SJCRH30 (cell line): Measurements from ENCODE around the gene KCNJ16. TPM values are rescaled to one million over a fixed set of nuclear protein-coding genes. Genes with fewer than 3 reads are reported as not detected.

Source experiments
- DNase-seq, 2 experiments: peaks; one replicate each; pipeline ENCODE4 v3.0.0-alpha.2; 2015 to 2020
- H3K27ac ChIP-seq: fragments of 250-450 bp; sonication (Bioruptor Pico); 2 replicates; pipeline ENCODE4 v1.5.1; 2020; ENCODE audit warnings: mild to moderate bottlenecking, moderate library complexity
- H3K27me3 ChIP-seq: fragments of 250-450 bp; sonication (Bioruptor Pico); 2 replicates; pipeline ENCODE4 v1.5.1; 2020; ENCODE audit warnings: mild to moderate bottlenecking, moderate library complexity
- H3K36me3 ChIP-seq: fragments of 250-450 bp; sonication (Bioruptor Pico); 2 replicates; pipeline ENCODE4 v1.5.1; 2020; ENCODE audit warnings: mild to moderate bottlenecking, moderate library complexity
- H3K4me1 ChIP-seq: fragments of 250-450 bp; sonication (Bioruptor Pico); 2 replicates; pipeline ENCODE4 v1.5.1; 2020; ENCODE audit warnings: mild to moderate bottlenecking, moderate library complexity
- H3K4me3 ChIP-seq: fragments of 250-450 bp; sonication (Bioruptor Pico); 2 replicates; pipeline ENCODE4 v1.5.1; 2020; ENCODE audit warnings: mild to moderate bottlenecking, moderate library complexity
- H3K9me3 ChIP-seq: fragments of 250-450 bp; sonication (Bioruptor Pico); replicated peaks from 2 replicates; pipeline ENCODE4 v1.5.1; 2020; ENCODE audit warnings: mild to moderate bottlenecking, moderate library complexity
- total RNA-seq: library from RNA; depleted of rRNA; stranded (reverse); fragments of >200 nt; shearing (Covaris generic); gene quantifications from 2 replicates; pipeline ENCODE4 v1.2.3, GENCODE V29; 2014

KCNJ16 gene
- total RNA-seq, 1 experiment from 2014 or later = not detected

DNA sequence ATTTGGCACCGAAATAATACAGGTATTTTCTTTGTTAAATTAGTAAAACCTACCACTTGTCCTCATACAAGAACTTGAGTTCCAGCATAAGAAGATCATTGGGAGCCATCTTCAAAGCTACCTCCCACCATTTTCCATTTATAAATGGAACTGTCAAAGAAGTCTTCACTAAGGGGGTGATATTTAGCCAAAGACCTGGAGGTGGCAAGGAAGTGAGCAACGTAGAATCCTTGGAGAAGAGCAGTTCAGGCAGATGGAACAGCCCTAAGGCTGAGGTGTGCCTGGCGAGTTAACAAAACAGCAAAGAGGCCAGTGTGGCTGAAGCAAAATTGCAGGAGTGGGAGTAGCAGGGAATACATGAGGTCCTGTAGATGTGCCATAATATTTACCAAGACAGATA is 1.8 kb downstream of the KCNJ16 start:
- H3K4me3 ChIP-seq = no peak overlapping the region
- no peaks in the 10 kb centered on the region for H3K36me3 ChIP-seq
- H3K27me3 ChIP-seq = no peaks in the 10 kb centered on the region
- no peaks in the 10 kb centered on the region for H3K9me3 ChIP-seq
- H3K4me1 ChIP-seq = no peaks in the 10 kb centered on the region
- DNase-seq = no peak
- no peak overlapping the region for H3K27ac ChIP-seq

- H3K27me3 ChIP-seq = no peaks in the 10 kb centered on the region
- no peaks in the 10 kb centered on the region for H3K4me1 ChIP-seq
- H3K9me3 ChIP-seq = no peaks in the 10 kb centered on the region
- no peak overlapping the region for H3K27ac ChIP-seq
- no peak for DNase-seq
- H3K4me3 ChIP-seq = no peak overlapping the region
- H3K36me3 ChIP-seq = no peaks in the 10 kb centered on the region
These were observed 3.5 kb downstream of the KCNJ16 start for GRCh38 chr17:70078549-70078948.

DNA sequence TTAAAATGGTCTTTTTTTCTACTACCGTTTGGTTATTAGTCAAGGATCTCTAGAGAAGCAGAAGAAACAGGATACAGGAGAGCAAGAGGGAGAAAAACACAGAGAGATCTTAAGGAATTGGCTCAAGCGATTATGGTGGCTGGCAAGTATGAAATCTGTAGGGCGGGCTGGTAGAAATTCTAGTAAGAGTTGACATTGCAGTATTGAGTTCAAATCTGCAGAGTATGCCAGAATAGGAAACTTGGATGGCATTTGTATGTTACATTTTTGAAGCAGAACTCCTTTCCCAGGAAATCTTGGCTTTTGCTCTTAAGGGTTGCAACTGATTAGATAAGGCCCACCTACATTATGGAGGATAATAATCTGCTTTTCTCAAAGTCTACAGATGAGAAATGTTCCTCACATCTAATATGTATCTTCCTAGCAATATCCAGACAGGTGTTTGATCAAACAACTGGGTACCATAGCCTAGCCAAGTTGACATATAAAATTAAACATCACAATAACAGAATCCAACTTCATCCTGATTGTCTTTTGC is 4.0 kb downstream of the KCNJ16 start:
- H3K4me1 ChIP-seq = no peaks in the 10 kb centered on the region
- no peaks in the 10 kb centered on the region for H3K27me3 ChIP-seq
- DNase-seq = no peak
- H3K27ac ChIP-seq = no peak overlapping the region
- H3K4me3 ChIP-seq = no peak overlapping the region
- no peaks in the 10 kb centered on the region for H3K36me3 ChIP-seq
- no peaks in the 10 kb centered on the region for H3K9me3 ChIP-seq

DNA sequence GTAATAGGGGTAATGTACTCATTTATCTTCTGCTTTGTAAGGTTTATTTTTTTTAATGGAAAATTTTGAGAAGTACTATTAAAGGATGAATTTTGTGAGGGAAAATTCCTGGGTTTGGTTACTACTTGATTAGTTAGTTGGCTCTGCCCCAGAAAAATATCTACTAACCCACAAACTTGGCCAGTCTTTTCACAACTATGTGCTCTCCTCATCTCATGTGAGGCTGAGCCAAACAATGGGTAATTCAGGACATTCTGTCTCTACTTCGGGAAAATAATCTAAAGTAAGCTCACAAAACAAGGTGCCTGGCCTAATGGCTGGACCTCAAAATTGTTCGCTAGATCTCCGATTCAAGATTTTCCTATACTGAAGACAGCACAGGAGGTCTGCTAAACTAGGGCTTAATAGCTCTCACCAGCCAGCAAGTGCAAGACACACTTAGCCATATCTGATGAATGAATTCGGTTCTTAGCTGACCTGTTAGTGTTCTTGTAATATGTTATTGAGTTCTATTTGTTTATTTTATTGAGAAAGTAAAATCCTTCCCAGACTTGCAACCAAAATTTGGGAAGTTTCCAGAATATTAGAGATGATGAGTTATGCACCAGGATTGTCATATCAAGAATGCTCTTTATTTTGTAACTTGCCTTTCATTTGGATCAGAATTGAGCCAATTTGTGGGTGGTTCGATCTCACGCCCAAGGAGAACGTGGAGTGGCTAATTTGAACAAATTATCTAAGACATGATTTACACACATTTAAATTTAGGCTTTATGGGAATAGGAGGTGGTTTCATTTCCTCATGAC is 5.7 kb downstream of the KCNJ16 start:
- no peak for DNase-seq

DNA sequence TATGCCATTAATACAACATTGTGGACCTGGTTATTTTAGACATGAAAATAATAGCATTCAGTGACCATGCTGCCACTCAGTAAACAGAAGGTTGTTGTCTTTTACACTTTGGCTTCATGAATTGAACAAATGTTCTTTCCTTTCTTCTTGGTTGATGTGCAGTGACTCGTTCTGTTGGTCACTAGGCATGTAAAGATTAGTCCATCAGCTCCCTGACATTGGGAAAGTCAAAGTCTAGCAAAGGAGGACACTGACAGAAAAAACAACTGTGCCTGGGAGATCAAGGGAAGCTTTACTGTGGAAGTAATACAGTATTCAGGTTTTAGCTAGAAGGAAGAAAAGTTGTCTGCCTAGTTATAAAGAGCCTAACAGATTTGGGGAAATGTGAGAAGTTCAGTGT is 6.9 kb downstream of the KCNJ16 start:
- Histone ChIP-seq H3K4me3 (no peak overlapping the region), H3K9me3 (no peaks in the 10 kb centered on the region), H3K27ac (no peak overlapping the region), H3K36me3 (no peaks in the 10 kb centered on the region), H3K4me1 (no peaks in the 10 kb centered on the region), H3K27me3 (no peaks in the 10 kb centered on the region)
- DNase-seq = no peak

More for the DNA sequence above, 5.7 kb downstream of the KCNJ16 start:
- Histone ChIP-seq H3K4me1 (no peaks in the 10 kb centered on the region), H3K4me3 (no peak overlapping the region), H3K27ac (no peak overlapping the region), H3K9me3 (no peaks in the 10 kb centered on the region), H3K36me3 (no peaks in the 10 kb centered on the region), H3K27me3 (no peaks in the 10 kb centered on the region)

- Histone ChIP-seq H3K4me3 (no peak overlapping the region), H3K27ac (no peak overlapping the region), H3K9me3 (no peaks in the 10 kb centered on the region), H3K36me3 (no peaks in the 10 kb centered on the region), H3K4me1 (no peaks in the 10 kb centered on the region), H3K27me3 (no peaks in the 10 kb centered on the region)
- peak in 1 of 2 experiments; percentile 10 for DNase-seq
These were observed 9.5 kb downstream of the KCNJ16 start for GRCh38 chr17:70084476-70084875.

- Histone ChIP-seq H3K4me1 (no peaks in the 10 kb centered on the region), H3K27ac (no peak overlapping the region), H3K36me3 (no peaks in the 10 kb centered on the region), H3K27me3 (no peaks in the 10 kb centered on the region), H3K9me3 (no peaks in the 10 kb centered on the region), H3K4me3 (no peak overlapping the region)
- no peak for DNase-seq
These were observed 11.5 kb downstream of the KCNJ16 start for GRCh38 chr17:70086516-70086915.

DNA sequence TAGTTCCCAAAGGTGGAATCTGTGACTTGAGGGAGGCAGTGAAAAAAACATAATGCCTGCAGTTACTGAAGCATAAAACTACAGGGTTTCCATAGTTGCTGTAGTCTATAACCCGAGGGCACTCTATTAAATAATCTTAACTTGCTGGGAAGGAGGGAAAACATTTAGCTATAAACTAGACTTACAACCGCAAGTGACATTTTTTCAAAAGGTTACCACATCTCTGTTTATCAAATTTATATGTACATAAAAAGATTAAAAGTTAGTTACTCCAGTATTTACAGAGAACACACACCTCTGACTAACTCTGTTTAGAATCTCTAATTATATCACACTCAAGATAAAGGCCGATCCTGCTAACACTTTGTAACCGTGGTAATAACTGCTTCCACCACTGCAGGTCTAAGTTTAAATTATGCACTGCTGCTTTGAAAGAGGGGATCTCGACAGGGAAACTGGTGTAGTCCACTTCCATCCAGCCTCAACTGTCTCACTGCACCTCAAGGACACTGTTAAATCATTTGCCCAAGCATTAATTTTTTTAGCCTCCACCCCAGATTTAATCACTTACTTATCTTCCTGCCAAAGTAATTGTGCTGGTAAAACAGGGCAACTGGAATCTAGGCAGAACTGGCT is 14.6 kb downstream of the KCNJ16 start:
- Histone ChIP-seq H3K36me3 (no peaks in the 10 kb centered on the region), H3K4me3 (no peak overlapping the region), H3K9me3 (no peaks in the 10 kb centered on the region), H3K27me3 (no peaks in the 10 kb centered on the region), H3K27ac (no peak overlapping the region), H3K4me1 (no peaks in the 10 kb centered on the region)
- no peak for DNase-seq

GRCh38 chr17:70091005-70091568 is 16.1 kb downstream of the KCNJ16 start:
- Histone ChIP-seq H3K4me3 (no peak overlapping the region), H3K36me3 (no peaks in the 10 kb centered on the region), H3K27me3 (no peaks in the 10 kb centered on the region), H3K4me1 (no peaks in the 10 kb centered on the region), H3K27ac (no peak overlapping the region), H3K9me3 (no peaks in the 10 kb centered on the region)
- no peak for DNase-seq

- H3K36me3 ChIP-seq = no peaks in the 10 kb centered on the region
- no peak overlapping the region for H3K4me3 ChIP-seq
- H3K4me1 ChIP-seq = no peaks in the 10 kb centered on the region
- H3K9me3 ChIP-seq = no peaks in the 10 kb centered on the region
- H3K27ac ChIP-seq = no peak overlapping the region
- no peak for DNase-seq
- no peaks in the 10 kb centered on the region for H3K27me3 ChIP-seq
These were observed 16.7 kb downstream of the KCNJ16 start for GRCh38 chr17:70091696-70092095.

DNA sequence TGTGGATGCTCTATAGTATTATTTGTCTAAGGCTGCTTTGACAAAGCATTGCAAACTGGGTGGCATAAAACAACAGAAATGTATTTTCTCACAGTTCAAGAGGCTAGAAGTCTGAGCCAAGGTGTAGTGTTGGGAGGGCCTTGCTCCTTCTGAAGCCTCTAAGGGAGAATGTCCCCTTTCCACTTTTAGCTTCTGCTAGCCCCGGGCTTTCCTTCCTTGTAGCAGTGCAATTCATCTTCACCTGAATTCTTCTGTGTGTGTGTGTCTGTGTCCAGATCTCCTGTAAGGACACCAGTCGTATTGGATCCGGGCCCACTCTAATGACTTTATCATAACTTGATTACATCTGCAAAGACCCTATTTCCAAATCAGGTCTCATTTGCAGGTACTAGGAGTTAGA is 18.1 kb downstream of the KCNJ16 start:
- H3K36me3 ChIP-seq = no peaks in the 10 kb centered on the region

DNA sequence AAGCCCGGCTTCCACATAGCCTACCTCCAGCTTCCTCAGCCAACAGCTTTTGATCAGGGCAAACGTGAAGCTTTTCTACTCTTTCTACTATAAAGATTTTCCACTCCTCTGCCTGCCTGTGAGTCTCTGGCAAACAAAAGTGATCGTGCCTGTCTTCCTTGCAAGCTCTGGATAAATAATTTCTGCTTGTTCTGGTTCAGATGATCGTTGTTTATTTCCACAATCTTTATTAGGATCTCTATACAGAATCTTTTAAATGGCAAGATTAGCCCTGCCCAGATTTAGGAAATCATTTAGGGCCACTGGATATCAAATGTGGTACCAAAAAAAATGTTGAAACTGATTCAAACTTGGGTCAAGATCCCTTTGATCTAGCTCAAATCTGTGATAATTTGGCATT is 20.4 kb downstream of the KCNJ16 start:
- no peak for DNase-seq
- H3K27ac ChIP-seq = no peak overlapping the region
- no peak overlapping the region for H3K4me3 ChIP-seq
- H3K27me3 ChIP-seq = no peaks in the 10 kb centered on the region
- no peaks in the 10 kb centered on the region for H3K9me3 ChIP-seq
- H3K4me1 ChIP-seq = no peaks in the 10 kb centered on the region
- no peaks in the 10 kb centered on the region for H3K36me3 ChIP-seq

More for the DNA sequence above, 18.1 kb downstream of the KCNJ16 start:
- Histone ChIP-seq H3K27ac (no peak overlapping the region), H3K27me3 (no peaks in the 10 kb centered on the region), H3K4me1 (no peaks in the 10 kb centered on the region), H3K9me3 (no peaks in the 10 kb centered on the region), H3K4me3 (no peak overlapping the region)
- DNase-seq = no peak

DNA sequence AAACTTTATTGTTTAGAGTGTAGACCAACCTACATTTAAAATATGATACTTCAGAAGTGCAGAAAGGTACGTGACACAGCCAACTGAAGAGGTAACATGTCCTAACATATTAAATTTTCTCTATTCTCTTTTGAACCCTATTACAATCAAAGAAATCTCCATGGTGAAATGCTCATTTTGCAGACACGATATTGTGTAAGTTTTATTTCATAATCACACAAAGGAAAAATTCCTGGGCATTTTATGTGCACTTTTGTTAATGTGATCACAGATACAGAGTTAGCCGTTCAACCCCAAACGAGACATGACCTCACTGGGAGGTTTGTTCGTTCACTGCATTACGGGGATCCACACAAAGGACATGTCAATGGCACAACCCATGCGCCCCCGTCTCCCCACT is 21.8 kb downstream of the KCNJ16 start:
- H3K9me3 ChIP-seq = no peaks in the 10 kb centered on the region
- H3K36me3 ChIP-seq = no peaks in the 10 kb centered on the region
- H3K27me3 ChIP-seq = no peaks in the 10 kb centered on the region
- H3K4me3 ChIP-seq = no peak overlapping the region
- H3K4me1 ChIP-seq = no peaks in the 10 kb centered on the region
- no peak overlapping the region for H3K27ac ChIP-seq
- no peak for DNase-seq

- H3K4me3 ChIP-seq = no peak overlapping the region
- no peaks in the 10 kb centered on the region for H3K4me1 ChIP-seq
- no peak overlapping the region for H3K27ac ChIP-seq
- H3K36me3 ChIP-seq = no peaks in the 10 kb centered on the region
- no peaks in the 10 kb centered on the region for H3K9me3 ChIP-seq
- H3K27me3 ChIP-seq = no peaks in the 10 kb centered on the region
- DNase-seq = no peak
These were observed 23.0 kb downstream of the KCNJ16 start for GRCh38 chr17:70098030-70098429.

GRCh38 chr17:70099294-70099693 is 24.3 kb downstream of the KCNJ16 start:
- no peak overlapping the region for H3K27ac ChIP-seq
- H3K27me3 ChIP-seq = no peaks in the 10 kb centered on the region
- no peaks in the 10 kb centered on the region for H3K36me3 ChIP-seq
- H3K4me1 ChIP-seq = no peaks in the 10 kb centered on the region
- H3K4me3 ChIP-seq = no peak overlapping the region
- no peak for DNase-seq
- H3K9me3 ChIP-seq = no peaks in the 10 kb centered on the region
